ENCODE measurements around the gene GRIK1.
"Not testable (repeated sequence)": the region's sequence is repeated elsewhere in the genome, so short reads cannot be mapped to it uniquely, and the experiment has no call there.

GRIK1 gene

GRCh38 chr21:29939924-29940275 is at the start of gene GRIK1:
Gene GRIK1, minus strand, starts transcription at chr21:29939996.
- Mint-ChIP-seq H3K27me3 (peaks cover 46% of the 10 kb centered on the region), H3K4me3 (no peak within 1 kb of the TSS), H3K9me3 (peaks cover 7% of the 10 kb centered on the region), H3K27ac (no peak within 1 kb of the TSS), H3K4me1 (no peaks in the 10 kb centered on the region), H3K36me3 (no peaks in the 10 kb centered on the region)
- ATAC-seq = no peak

GRCh38 chr21:29987762-29988161 is 48.0 kb upstream of the GRIK1 start:
- ATAC-seq = no peak
- H3K36me3 Mint-ChIP-seq = no peaks in the 10 kb centered on the region
- no peaks in the 10 kb centered on the region for H3K4me1 Mint-ChIP-seq
- H3K27ac Mint-ChIP-seq = no peak overlapping the region
- H3K4me3 Mint-ChIP-seq = no peak overlapping the region
- peaks cover 13% of the 10 kb centered on the region for H3K9me3 Mint-ChIP-seq
- no peaks in the 10 kb centered on the region for H3K27me3 Mint-ChIP-seq

- H3K27me3 Mint-ChIP-seq = no peaks in the 10 kb centered on the region
These were observed 46.1 kb upstream of the GRIK1 start for GRCh38 chr21:29985866-29986265.

GRCh38 chr21:29979043-29979442 is 39.2 kb upstream of the GRIK1 start:
- no peaks in the 10 kb centered on the region for H3K4me1 Mint-ChIP-seq
- no peaks in the 10 kb centered on the region for H3K27me3 Mint-ChIP-seq
- H3K4me3 Mint-ChIP-seq = no peak overlapping the region
- no peak for ATAC-seq
- H3K27ac Mint-ChIP-seq = no peak overlapping the region
- H3K9me3 Mint-ChIP-seq = peaks cover 3% of the 10 kb centered on the region
- no peaks in the 10 kb centered on the region for H3K36me3 Mint-ChIP-seq

More at GRCh38 chr21:29985866-29986265, 46.1 kb upstream of the GRIK1 start:
- no peak for ATAC-seq
- Mint-ChIP-seq H3K9me3 (peaks cover 12% of the 10 kb centered on the region), H3K27ac (no peak overlapping the region), H3K4me3 (no peak overlapping the region), H3K36me3 (no peaks in the 10 kb centered on the region), H3K4me1 (no peaks in the 10 kb centered on the region)

GRCh38 chr21:29975776-29976175 is 36.0 kb upstream of the GRIK1 start:
- Mint-ChIP-seq H3K4me3 (no peak overlapping the region), H3K4me1 (no peaks in the 10 kb centered on the region), H3K27ac (no peak overlapping the region), H3K36me3 (no peaks in the 10 kb centered on the region), H3K27me3 (no peaks in the 10 kb centered on the region), H3K9me3 (peaks cover 5% of the 10 kb centered on the region)
- ATAC-seq = no peak

GRCh38 chr21:29973258-29973657 is 33.5 kb upstream of the GRIK1 start:
- Mint-ChIP-seq H3K27ac (no peak overlapping the region), H3K9me3 (peaks cover 2% of the 10 kb centered on the region), H3K4me3 (no peak overlapping the region), H3K36me3 (no peaks in the 10 kb centered on the region), H3K4me1 (no peaks in the 10 kb centered on the region), H3K27me3 (no peaks in the 10 kb centered on the region)
- ATAC-seq = no peak

- no peaks in the 10 kb centered on the region for H3K27me3 Mint-ChIP-seq
- H3K27ac Mint-ChIP-seq = no peak overlapping the region
- no peak for ATAC-seq
- no peak overlapping the region for H3K4me3 Mint-ChIP-seq
- no peaks in the 10 kb centered on the region for H3K4me1 Mint-ChIP-seq
- no peaks in the 10 kb centered on the region for H3K36me3 Mint-ChIP-seq
- H3K9me3 Mint-ChIP-seq = no peaks in the 10 kb centered on the region
These were observed 21.7 kb upstream of the GRIK1 start for GRCh38 chr21:29961291-29962027.

DNA sequence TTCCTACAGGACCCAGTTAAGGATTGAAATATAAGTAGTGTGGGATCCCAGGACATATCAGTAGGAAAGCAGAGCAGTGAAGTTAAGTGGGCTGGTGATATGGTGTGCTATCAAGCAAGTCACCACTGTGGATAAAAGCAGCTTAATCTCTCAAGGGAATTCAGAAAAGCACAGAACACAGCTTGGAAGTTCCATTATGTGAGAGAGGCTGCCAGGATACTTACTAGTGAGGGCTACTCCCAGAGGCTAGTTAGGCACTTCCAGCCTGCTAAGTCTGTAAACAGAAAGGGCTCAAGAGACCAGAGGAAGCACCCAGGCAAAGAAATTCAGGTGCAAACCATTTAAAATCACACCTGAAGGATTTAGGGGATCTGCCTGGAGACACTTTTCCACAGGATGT is 18.8 kb upstream of the GRIK1 start:
- no peaks in the 10 kb centered on the region for H3K4me1 Mint-ChIP-seq
- ATAC-seq = no peak
- no peaks in the 10 kb centered on the region for H3K9me3 Mint-ChIP-seq
- no peak overlapping the region for H3K4me3 Mint-ChIP-seq
- no peak overlapping the region for H3K27ac Mint-ChIP-seq
- H3K36me3 Mint-ChIP-seq = no peaks in the 10 kb centered on the region
- no peaks in the 10 kb centered on the region for H3K27me3 Mint-ChIP-seq

- H3K9me3 Mint-ChIP-seq, ATAC-seq, H3K27ac Mint-ChIP-seq, H3K27me3 Mint-ChIP-seq, H3K4me1 Mint-ChIP-seq, H3K4me3 Mint-ChIP-seq, H3K36me3 Mint-ChIP-seq: not testable (repeated sequence)
These were observed 18.2 kb upstream of the GRIK1 start for GRCh38 chr21:29958035-29958434.

- no peak for ATAC-seq
- Mint-ChIP-seq H3K9me3 (no peaks in the 10 kb centered on the region), H3K27me3 (no peaks in the 10 kb centered on the region), H3K4me3 (no peak overlapping the region), H3K27ac (no peak overlapping the region), H3K36me3 (no peaks in the 10 kb centered on the region), H3K4me1 (no peaks in the 10 kb centered on the region)
These were observed 13.9 kb upstream of the GRIK1 start for GRCh38 chr21:29953690-29954089.

DNA sequence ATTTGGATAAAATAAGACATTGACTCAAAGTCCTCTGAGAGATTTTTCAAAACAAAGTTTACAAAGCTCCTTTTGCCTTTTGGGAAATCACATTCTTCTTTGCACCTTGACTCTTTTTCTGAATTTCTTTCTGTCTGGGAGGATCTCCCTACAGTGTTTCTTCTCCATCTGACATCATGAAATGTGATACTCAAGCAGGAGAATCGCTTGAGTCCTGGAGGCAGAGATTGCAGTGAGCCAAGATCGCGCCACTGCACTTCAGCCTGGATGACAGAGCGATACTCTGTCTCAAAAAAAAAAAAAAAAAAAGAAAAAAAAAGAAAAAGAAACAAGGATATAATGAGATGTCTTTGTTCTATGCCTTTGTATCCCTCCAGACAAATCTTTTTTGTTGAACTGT is 13.3 kb upstream of the GRIK1 start:
- H3K9me3 Mint-ChIP-seq = no peaks in the 10 kb centered on the region
- H3K4me3 Mint-ChIP-seq = no peak overlapping the region
- H3K36me3 Mint-ChIP-seq = no peaks in the 10 kb centered on the region
- H3K4me1 Mint-ChIP-seq = no peaks in the 10 kb centered on the region
- no peak for ATAC-seq
- H3K27me3 Mint-ChIP-seq = no peaks in the 10 kb centered on the region
- H3K27ac Mint-ChIP-seq = no peak overlapping the region

DNA sequence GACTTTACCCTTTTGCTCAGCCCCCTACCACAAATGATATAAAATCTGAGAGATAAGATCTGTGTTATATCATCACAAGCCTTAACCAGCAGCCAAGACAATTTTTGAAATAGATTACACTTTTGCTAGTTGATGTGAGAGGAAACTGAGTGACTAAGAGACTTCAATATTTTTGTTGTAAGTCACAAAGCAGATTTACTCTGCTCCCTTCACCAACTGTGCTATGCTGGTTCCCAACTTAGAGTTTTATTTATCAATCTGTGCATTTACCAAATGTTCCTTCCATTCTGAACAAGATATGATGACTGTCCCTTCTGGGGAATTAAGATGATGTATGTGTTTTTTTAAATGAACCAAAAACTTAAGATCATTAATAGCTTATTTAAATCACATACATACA is 12.1 kb upstream of the GRIK1 start:
- Mint-ChIP-seq H3K9me3 (no peaks in the 10 kb centered on the region), H3K4me1 (no peaks in the 10 kb centered on the region), H3K36me3 (no peaks in the 10 kb centered on the region), H3K27ac (no peak overlapping the region), H3K27me3 (no peaks in the 10 kb centered on the region), H3K4me3 (no peak overlapping the region)
- ATAC-seq = no peak

DNA sequence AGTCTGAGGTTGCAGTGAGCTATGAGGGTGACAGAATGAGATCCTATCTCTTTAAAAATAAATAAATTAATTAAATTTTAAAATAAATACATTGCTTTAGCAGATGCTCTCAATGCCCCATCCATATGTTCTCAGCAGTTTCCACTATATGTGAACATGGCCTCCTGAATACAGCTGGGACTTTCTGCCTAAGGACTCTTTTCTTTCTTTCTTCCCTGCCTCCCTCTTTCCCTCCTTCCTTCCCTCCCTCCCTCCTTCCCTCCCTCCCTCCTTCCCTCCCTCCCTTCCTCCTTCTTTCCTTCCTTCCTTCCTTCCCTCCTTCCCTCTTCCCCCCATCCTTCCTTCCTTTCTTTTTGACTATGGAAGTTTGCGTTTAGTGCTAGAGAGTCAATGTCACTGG is 10.2 kb upstream of the GRIK1 start:
- no peak overlapping the region for H3K4me3 Mint-ChIP-seq
- no peaks in the 10 kb centered on the region for H3K36me3 Mint-ChIP-seq
- H3K9me3 Mint-ChIP-seq = no peaks in the 10 kb centered on the region
- H3K27ac Mint-ChIP-seq = no peak overlapping the region
- no peaks in the 10 kb centered on the region for H3K4me1 Mint-ChIP-seq
- ATAC-seq = no peak
- H3K27me3 Mint-ChIP-seq = no peaks in the 10 kb centered on the region

DNA sequence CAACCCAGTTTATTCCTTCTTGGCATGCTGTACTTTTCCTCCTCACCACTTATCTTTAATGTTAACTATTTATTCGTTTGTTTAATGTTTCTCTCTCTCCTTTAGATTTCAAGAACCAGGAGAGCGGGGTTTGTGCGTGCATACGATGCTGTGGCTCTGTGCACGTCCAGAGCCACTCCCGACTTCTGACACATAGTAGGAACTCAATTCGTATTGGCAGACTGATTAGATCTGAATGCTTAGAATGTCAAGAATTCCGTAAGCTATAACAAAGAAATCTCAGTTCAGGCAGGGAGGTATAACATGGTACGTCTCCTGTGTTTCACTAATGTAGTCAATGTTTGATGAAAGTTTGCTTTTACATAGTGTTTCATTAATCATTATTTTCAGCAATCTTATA is 7.3 kb upstream of the GRIK1 start:
- peaks cover 3% of the 10 kb centered on the region for H3K9me3 Mint-ChIP-seq
- no peak overlapping the region for H3K4me3 Mint-ChIP-seq
- no peaks in the 10 kb centered on the region for H3K4me1 Mint-ChIP-seq
- H3K27me3 Mint-ChIP-seq = peaks cover 6% of the 10 kb centered on the region
- no peak overlapping the region for H3K27ac Mint-ChIP-seq
- no peak for ATAC-seq
- no peaks in the 10 kb centered on the region for H3K36me3 Mint-ChIP-seq

- no peak for ATAC-seq
- no peaks in the 10 kb centered on the region for H3K4me1 Mint-ChIP-seq
- no peaks in the 10 kb centered on the region for H3K36me3 Mint-ChIP-seq
- no peak overlapping the region for H3K27ac Mint-ChIP-seq
- no peak overlapping the region for H3K4me3 Mint-ChIP-seq
- peaks cover 7% of the 10 kb centered on the region for H3K9me3 Mint-ChIP-seq
- H3K27me3 Mint-ChIP-seq = peaks cover 33% of the 10 kb centered on the region
These were observed 4.1 kb upstream of the GRIK1 start for GRCh38 chr21:29943885-29944284.

DNA sequence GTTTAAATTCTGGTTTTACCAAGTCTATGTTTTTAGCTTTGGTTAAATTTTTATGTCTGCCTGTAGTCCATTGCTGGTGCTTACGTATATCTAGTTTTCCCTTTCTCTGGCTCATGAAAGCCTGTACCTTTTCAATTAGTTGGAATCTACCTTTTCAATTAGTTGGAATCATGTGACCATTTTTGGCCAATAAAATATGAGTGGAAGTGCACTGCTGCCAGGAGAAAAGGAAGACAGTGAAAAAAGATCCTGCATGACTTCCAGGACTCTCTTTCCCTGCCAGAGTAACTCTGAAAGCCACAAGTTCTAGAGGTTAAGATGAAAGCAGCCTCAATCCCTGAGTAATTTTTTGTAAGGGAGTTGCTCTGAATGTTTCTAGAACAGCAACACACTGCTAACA is 2.2 kb upstream of the GRIK1 start:
- Mint-ChIP-seq H3K4me3 (no peak overlapping the region), H3K27me3 (peaks cover 46% of the 10 kb centered on the region), H3K9me3 (peaks cover 7% of the 10 kb centered on the region), H3K4me1 (no peaks in the 10 kb centered on the region), H3K27ac (no peak overlapping the region), H3K36me3 (no peaks in the 10 kb centered on the region)
- ATAC-seq = no peak

- Mint-ChIP-seq H3K9me3 (peaks cover 7% of the 10 kb centered on the region), H3K4me3 (no peak overlapping the region), H3K27me3 (peaks cover 46% of the 10 kb centered on the region), H3K36me3 (no peaks in the 10 kb centered on the region), H3K27ac (no peak overlapping the region), H3K4me1 (no peaks in the 10 kb centered on the region)
- ATAC-seq = no peak
These were observed 1.2 kb upstream of the GRIK1 start for GRCh38 chr21:29940991-29941390.

All from stimulated activated memory B cell treated with anti-CD40 and anti-IgM and Interleukin-4, amounts not matched to agents 10 μg/mL and 1 μg/mL and 100 μg/mL, for 72 hours (primary cell).